ENCODE data around the gene NELL2.

DNA sequence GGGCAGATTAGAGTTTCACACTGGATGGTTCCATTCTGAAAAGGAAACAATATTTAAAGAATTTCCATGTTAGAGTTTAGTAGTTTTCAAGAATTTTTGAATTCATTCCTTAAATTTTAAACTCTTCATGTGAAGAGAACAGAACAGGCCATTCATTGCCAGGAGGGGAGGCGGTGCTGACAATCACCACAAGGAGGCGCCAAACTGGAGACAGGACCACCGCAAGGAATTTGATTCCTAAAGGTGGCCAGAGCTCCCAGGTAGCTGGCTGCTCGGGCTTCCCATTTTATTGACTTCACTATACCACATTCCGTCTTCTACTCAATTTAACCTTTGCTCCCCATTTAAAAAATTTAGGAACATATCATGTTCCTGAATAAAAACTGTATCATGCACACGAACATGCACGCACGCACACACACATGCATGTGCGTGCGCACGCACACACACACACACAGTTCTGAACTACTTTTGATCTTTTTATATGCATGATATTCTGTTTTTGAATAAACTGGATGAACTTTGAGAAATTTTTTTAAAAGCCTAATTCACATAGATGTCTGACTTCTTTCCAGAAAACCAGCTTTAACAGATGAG is 101.2 kb downstream of the NELL2 start:
- no peak for TF ChIP-seq POLR2AphosphoS5 (IDR thresholded peaks at IDR 0.05)
- TF ChIP-seq, protein P1, sequence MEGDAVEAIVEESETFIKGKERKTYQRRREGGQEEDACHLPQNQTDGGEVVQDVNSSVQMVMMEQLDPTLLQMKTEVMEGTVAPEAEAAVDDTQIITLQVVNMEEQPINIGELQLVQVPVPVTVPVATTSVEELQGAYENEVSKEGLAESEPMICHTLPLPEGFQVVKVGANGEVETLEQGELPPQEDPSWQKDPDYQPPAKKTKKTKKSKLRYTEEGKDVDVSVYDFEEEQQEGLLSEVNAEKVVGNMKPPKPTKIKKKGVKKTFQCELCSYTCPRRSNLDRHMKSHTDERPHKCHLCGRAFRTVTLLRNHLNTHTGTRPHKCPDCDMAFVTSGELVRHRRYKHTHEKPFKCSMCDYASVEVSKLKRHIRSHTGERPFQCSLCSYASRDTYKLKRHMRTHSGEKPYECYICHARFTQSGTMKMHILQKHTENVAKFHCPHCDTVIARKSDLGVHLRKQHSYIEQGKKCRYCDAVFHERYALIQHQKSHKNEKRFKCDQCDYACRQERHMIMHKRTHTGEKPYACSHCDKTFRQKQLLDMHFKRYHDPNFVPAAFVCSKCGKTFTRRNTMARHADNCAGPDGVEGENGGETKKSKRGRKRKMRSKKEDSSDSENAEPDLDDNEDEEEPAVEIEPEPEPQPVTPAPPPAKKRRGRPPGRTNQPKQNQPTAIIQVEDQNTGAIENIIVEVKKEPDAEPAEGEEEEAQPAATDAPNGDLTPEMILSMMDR (IDR thresholded peaks at IDR 0.05), result peak in 1 of 4 experiments; percentile 27
- TF ChIP-seq POLR2A (IDR thresholded peaks at IDR 0.05), result no peak
